Stimulated activated CD4-positive, alpha-beta T cell treated with anti-CD3 and anti-CD28 coated beads, Interleukin-4, amount 100 ng/mL, for 1 hour (primary cell): ENCODE results near the gene SYNGR4.
"Not testable (repeated sequence)": the region's sequence is repeated elsewhere in the genome, so short reads cannot be mapped to it uniquely, and the experiment has no call there.

Experiments
- DNase-seq: peaks from one replicate; pipeline ENCODE4 v3.0.0-alpha.2; 2020

Gene SYNGR4

DNA sequence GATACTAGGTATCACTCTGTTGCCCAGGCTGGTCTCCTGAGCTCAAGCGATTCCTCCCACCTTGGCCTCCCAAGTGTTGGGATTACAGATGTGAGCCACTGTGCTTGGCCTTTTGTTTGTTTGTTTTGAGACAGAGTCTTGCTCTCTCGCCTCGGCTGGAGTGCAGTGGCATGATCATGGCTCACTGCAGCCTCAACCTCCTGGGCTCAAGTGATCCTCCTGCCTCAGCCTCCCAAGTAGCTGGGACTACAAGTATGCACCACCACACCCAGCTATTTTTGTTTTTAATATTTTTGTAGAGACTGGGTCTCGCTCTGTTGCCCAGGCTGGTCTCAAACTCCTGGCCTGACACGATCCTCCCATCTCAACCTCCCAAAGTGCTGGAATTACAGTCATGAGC lies 7.6 kb downstream of the SYNGR4 start:
- DNase-seq: not testable (repeated sequence)

DNA sequence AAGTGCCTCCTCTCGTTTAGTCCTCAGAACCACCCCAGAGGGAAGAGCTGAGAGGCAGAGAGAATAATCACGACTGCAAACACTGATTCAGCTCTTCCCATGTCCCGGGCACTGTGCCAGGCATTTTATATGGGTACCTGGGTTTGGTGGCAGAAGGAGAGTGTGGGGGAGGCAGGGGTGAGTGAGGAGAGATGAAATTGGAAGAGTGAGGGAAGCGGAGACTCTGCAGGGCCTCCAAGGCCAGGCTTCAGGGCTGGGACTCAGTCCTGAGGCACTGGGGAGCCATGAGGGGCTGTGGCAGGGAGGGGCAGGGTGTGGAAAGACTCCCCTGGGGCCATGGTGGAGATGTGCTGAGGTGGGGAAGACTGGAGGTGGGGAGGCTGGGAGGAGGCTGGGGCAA lies 8.7 kb downstream of the SYNGR4 start:
- no peak for DNase-seq

DNA sequence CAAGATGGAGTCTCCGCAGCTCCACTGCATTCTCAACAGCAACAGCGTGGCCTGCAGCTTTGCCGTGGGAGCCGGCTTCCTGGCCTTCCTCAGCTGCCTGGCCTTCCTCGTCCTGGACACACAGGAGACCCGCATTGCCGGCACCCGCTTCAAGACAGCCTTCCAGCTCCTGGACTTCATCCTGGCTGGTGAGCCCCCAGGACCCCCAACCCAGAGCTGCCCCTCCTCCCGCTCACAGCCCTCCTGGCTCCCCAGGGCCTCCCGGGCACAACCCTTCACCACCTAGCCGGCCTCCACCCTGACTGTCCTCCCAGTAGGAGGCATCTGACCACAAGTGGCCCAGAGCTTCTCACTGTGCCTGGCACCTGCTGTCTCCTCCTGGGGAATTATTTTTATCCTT lies 9.4 kb downstream of the SYNGR4 start:
- DNase-seq: no peak

DNA sequence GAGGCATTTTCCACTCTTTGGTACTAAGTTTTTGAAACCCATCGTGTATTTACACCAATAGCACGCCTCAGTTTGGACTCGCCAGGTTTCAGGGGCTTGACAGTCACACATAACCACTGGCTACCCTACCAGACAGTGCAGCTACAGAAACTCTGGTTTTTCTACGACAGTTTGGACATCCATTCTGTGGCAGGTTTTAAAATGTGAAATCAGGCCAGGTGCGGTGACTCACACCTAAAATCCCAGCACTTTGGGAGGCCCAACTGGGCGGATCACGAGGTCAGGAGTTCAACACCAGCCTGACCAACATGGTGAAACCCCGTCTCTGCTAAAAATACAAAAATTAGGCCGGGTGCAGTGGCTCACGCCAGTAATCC lies 14.0 kb downstream of the SYNGR4 start:
- DNase-seq: no peak

DNA sequence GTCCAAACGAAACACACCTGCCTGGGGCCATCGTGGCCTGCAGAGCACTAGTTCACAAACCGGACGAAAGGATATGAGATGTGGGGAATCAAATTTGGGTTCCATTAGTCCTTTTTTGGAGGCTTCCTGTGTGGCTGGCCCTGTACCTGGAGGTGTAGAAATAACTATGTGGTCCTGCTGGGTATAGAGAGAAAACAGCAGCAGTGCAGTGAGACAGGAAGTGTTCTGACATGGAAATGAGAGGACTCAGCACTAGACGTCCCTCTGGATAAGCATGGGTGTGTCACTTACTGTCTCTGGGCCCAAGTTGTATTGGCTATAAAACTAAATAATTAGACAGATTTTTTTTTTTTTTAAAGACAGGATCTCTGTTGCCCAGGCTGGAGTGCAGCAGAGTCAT lies 14.9 kb downstream of the SYNGR4 start:
- DNase-seq: no peak

DNA sequence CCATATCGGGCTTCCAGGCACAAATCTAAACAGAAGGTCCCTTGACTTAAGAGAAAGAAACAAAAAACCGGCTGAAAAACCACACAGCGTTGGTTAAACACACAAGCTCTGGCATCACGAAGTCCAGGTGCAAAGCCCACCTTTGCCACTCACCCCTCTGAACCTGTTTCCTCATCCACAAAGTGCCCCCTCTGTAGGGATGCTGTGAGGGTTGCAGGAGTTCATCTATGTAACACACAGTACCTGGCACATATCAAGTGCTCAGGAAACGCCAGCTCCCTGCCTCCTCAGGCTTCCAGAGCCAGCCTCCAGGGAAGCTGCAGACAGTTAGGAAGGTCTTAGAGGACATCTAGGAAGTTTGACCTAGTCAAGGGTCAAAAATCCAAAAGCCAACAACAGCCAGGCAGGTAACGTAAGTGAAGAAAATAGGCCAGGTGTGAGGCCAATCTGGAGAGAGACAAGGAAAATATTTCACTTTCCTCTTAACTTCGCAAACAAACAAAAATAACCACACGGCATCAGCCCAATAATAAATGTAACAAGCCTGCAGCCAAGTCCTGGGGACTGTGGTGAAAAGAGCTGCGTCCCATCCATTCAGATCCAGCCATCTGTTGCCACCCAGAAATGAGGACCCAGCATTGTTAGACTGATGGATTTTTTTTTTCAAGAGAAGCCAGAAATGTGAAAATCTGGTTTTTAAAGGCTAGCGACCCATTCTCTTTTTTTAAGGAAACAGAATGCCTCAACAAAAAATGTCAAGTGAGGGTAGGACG lies 17.2 kb downstream of the SYNGR4 start:
- no peak for DNase-seq

DNA sequence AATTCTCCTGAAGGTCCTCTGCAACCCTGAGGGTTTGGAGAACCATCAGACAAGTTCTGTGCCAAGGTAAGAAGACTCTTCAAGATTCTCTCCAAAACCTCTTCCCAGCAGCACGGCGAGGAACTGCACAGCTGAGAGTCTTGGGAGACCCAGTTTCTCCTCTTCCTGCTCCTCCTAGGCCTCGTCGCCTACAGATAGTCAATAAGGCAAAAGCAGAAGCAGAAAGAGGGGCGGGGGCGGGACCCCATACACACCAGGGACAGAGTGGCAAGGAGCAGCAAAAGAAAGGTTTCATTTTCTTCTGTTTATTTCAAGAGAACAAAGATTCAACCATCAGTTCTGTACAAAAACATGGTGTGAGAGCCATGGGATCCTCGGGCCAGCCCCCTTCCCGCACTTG lies 18.1 kb downstream of the SYNGR4 start:
- DNase-seq: no peak

DNA sequence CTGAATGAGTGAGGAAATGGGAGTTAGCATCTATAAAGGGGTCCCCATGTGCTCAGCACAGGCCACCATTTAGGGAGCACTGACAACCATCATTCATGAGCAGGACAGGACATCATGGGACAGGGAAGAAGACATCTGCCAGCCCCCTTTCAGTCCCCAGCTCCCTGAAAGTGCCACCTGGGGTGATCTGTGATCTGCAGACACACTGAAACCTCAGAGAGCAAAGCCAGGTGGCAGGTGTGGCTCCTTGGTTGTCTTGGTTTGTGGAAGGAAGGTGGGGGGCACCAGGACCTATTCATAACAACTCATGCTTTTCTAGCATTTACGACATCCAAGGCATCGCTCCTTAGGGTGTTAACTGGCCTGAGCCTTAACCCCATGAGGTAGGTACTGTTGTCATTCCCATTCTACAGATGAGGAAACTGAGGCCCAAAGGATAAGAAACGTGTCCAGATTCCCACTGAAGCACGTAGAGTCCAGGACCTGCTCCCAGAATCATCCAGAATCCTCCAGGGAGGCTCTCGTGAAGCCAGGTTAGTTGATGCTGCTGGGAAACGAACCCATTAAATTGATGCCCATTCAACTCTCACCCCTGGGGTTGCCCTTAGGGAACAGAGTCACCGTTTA lies 21.4 kb downstream of the SYNGR4 start:
- no peak for DNase-seq

DNA sequence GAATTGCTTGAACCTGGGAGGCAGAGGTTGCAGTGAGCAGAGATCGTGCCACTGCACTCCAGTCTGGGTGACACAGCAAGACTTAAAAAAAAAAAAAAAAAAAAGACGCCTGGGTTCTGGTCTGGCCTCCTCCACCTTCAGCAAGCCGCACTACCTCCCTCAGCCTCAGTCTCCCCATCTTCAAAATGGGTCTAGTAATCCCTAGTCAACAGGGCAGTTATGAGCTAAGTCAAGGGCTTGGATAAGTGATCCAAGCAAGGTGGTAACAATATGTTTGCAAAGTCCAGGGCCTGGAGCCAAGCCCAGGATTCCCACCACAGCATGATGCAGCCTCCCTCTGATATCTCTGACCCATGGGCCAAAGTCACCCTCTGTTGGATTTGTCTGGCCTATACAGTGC lies 22.8 kb downstream of the SYNGR4 start:
- DNase-seq: no peak

DNA sequence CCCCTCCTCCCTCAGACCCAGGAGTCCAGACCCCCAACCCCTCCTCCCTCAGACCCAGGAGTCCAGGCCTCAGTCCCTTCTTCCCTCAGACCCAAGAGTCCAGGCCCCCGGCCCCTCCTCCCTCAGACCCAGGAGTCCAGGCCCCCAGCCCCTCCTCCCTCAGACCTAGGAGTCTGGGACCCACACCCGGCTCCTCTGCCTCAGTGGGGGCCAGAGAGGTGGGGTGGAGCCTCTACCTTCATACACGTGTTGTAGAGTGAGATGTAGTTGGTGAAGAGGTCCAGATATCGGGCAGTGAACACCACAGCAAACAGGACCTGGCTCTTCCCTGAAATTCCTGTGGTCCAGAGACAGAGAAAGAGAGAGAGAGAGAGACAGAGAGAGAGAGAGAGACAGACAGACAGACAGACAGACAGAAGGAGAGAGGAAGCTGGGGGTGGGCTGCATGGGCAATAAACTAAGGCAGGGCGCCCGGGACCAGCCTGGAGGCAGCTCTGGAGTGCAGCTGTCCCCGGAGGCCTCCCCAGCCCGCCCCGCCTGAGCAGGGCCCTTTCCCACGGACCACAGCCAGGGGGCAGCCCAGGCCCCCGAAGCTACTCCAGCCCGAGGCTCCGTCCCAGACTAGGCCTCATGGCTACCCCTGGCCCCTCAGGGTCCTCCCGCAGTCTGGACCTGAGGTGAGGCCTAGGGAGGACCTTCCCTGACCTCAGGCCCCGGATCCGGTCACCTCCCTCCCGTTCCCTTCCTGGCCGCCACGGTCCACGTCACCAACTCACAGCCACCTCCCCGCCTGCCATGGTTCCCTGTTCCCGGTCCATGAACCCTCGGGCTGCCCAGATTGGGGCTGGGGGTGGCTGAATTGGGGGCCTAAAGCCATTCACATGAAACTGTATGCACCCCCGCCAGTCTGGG lies 26.3 kb downstream of the SYNGR4 start:
- DNase-seq: peak; percentile 66

DNA sequence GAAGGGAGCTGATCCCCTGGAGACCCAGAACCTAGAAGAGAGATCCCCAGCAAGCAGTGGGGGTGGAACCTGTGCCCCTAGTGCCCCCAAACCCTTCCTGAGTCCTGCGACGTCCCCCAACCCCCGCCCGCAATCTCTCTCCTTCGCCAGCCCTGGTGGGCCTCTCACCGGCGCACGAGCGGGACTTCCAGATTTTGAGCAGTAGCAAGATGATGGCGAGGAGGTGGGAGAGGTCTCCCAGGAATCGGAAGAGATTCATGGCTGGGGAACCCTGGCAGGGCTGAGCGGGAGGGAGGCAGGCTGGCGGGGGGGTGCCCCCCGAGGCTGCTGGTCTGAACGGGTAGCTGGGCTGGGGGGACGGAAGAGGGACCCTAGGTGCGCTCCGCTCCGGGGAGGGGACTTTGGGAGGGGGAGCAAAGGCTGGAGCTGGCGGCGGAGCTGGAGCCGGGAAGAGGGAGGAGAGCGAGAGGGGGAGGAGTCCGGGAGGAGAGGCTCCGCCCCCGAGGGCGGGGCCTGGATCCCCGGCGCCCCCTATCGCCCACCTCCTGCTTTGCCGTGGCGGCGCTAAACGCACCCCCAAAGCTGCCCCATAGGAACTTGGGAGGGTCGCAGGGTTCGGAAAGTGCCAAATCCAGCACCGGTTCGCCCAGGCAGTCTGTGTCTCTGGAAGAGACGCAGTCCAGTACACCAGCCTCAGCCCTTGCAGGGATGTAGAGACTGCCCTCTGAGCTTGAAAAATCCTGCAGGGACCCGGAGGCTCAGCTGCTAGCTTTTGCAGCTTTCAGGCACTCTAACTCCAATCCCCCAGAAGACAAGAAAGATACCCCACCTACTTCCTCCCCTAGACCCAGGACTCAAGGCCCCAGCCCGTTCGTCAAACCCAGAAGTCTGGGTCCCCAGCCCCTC lies 27.2 kb downstream of the SYNGR4 start, which contains the start of gene KDELR1:
KDELR1 (minus strand) TSS at position 452 of the 906 bp plus-strand sequence; CDS start at position 259, 193 bp downstream.
- DNase-seq: peak; percentile 72

DNA sequence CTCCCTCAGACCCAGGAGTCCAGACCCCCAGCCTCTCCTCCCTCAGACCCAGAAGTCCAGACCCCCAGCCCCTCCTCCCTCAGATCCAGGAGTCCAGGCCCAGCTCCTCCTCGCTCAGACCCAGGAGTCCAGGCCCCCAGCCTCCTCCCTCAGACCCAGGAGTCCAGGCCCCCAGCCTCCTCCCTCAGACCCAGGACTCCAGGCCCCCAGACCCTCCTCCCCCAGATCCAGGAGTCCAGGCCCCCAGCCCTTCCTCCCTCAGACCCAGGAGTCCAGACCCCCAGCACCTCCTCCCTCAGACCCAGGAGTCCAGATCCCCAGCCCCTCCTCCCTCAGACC lies 27.8 kb downstream of the SYNGR4 start:
- DNase-seq: not testable (repeated sequence)

DNA sequence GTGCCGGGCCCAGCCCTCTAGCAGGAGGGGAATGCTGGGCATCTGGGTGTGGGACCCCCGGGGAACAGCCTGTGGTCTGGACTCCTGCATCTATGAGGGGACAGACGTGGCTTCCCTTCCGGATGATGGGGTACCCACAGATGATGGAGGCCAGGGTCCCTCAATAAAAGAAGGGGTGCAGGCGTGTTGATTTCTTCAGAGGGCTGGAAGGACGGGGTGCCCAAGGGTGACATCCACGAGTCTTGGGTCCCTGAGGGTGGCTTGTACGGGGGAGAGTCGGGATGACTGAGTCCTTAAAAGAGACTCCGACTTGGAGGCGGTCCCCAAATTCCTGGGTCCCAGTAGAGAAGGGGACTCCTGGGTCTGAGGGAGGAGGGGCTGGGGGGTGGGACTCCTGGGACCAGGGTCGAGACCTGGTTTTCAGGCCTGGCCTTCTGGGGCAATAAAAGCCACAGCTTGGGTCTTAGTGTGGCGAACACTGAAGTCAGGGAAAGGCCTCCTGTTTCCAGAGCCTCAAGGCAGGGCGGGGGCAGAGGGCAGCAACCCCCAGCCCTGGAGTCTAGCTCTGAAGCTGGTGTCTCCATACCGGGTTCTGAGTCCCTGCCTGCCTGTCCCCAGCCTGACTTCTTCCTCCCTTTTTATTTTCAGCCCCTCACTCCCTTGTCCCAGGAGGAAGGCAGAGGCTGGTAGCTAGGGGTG lies 28.8 kb downstream of the SYNGR4 start:
- DNase-seq: no peak

DNA sequence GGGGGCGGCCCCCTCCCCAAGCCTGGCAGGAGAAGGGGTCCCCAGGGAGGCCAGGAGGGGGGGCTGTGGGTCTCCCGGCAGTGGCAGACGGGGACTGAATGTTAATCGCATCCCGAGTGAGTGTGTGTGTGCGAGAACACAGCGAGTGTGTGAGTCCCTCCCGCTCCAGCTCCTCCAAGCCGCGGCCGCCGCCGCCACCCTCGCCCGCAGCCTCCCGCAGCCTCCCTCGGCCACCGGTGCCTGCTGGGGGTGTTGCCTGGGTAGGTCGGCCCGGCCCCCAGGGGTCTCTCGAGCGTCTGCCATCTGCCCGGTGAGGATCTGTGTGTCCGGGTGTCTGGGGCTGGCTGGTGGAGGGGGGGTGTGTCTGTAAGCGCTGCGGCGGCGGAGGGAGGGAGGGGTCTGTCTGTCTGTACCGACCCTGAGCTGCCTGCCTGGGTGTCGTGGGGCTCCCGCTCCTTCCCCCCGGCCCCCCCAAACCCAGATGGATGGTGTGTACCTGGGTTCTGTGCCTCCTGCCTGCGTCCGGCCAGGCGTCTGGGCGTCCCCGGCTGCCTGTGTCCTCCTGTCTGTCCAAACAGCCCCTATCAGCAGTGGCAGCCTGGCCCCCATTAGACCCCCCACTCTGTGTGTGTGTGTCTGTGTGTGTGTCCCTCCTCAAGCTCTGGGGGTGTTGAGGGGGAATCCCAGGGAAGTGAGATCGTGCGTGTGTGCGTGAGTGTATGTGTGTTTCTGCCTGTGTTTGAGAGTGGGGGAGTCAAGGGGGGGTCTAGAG lies 29.6 kb downstream of the SYNGR4 start, which contains the start of gene GRIN2D:
GRIN2D (plus strand) TSS at position 110 of the 772 bp plus-strand sequence. CDS start 4,725 bp downstream, outside the sequence.
- DNase-seq: no peak

DNA sequence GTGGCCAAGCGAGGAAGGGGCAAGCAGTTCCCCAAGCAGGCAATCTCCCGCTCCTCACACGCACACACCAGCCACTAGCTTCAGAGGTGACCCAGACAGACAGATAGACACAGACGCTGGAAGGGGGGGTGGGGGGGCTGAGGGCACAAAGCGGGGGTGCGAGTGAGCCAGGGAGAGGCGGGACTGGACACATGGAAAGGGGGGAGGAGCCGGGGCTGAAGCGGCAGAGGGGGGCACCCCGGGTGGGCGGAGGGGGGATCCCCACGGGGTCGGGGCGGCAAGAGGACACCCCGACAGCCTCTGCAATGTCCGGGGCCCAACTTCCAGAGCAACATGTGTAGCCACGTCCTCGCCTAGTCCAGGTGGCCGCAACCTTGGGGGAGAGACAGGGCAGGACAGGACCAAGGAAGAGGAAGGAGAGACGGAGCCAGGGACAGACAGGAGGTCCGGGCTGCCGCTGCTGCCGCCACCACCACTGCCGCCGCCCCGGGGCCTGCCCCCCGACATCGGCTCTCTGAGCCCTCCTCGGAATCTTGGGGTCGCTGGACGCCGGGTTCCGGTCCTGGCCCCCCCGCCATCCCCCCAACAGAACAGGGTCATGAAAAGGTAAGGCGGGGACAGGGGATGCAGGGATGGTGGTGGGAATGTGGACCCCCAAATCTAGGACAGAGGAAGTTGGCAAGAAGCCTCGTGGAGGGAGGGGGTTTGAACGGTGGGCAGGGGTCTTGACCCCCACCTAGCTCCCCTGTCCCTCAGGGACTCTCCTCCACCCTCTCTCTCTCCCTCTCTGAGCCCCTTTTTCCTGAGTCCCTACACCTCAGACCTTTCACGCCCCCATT lies 30.4 kb downstream of the SYNGR4 start:
- DNase-seq: no peak

DNA sequence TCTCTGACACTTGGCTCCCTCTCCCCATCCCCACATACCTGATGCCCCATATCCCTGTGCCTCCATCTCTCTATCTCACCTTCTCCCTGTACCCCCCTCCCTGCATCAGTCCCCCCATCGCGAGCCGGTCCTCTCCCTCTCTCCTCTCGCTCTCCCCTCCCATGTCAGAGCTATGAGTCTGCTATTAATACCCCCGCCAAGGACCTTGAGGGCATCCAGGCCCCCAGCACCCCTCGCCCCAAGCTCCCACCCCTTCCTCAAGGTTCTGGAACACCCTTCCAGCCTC lies 30.9 kb downstream of the SYNGR4 start:
- no peak for DNase-seq

DNA sequence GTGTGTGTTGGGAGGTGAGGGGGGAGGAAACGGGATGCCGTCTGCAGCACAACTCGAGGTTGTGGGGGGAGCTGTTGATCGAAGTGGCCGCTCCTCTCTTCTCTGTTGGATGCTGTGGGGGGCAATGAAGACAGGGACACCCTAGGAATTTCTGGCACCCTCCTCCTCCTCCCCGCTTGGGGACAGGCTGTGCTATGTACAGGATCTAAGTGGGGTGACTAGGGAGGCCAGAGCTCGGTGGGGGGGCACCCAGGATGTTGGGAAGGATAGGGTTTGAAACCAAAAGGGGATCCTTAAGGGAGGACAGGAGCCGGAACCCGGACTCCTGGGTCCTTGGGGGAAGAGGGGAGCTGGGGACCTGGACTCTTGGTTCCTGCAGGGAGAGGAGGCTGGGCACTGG lies 31.3 kb downstream of the SYNGR4 start:
- no peak for DNase-seq

DNA sequence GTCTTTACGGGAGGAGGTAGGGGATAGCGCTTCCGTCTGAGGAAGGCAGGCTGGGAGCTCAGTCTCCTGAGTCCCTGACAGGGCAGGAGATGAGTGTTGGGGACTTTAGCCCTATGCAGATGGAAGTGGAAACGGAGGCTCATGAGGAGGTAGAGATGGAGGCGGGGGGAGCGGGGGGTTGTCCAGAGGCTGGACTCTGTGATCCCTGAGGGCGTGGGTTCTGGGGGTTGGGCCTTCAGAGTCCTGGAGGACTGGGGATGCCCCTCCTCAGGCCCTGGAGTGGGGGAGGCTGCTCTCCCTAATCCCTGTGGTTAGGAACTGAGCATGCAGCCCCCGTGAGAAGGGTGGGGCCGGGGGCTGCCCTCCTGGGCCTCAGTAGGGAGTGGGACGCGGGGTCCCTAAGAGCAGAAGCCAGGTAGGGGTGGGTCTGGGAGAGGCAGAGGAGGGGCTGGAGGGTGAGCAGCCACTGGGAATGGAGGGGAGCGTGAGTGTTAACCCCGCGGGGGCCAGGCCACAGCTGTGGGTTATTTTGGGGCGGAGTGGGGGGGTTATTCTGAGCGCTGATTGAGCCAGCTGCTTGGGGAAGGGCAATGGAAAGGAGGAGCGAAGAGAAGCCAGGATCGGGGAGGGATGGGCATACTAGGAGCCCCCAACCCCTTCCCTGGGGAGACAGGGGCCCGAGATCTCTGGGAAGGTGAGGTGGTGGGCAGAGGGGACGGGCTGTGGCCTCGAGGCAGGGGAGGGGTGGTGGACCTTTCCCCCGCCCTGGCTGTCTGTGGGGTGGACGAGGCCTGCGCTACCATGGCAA lies 32.1 kb downstream of the SYNGR4 start:
- DNase-seq: no peak

DNA sequence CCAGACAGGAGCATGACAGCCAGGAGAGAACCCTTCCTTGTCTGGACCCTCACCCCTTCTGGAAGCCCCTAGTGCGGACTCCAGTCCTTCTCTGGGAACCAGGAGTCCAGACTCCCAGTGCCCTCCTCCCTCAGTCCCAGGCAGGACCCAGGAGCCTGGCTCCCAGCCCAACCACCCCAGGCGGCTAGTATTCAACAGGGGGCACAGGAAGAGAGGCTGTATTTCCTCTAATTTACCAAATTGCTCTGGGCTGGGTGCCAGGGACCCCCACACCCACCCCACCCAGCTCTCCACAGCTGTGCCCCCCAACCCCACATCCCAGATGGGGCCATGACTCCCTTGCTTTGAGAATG lies 32.6 kb downstream of the SYNGR4 start:
- DNase-seq: no peak
